ENCODE results near the gene STX8. TPM values are rescaled to one million over a fixed set of nuclear protein-coding genes. Genes with fewer than 3 reads are reported as not detected.
A peak's percentile ranks its signal among the peaks of the same experiment; 100 is the strongest.

STX8 gene
- total RNA-seq, 1 donor, result 77.5 TPM

DNA sequence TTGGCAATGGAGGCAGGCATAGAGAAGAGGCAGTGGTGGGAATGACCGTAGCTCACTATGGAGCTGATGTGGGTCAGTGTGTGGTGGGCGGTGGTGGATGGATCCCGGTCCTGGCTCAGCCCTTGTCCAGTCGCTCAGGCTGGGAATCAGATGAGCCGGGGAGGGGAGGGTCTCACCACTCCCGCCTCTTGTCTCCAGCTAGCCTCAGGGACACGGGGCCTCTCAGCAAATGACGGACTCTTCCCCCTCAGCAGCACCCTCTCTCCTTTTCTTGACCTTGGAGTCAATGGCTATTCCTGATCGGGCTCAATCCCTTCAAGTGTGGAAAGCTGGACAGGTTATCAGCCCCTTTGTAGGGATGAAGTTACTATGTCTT is 345.8 kb downstream of the STX8 start:
- no peak for DNase-seq (ENCODE audit: low read depth)
- H3K4me3 ChIP-seq (ENCODE audit: low read depth, low read length), result no peak overlapping the region
- TF ChIP-seq, protein P1, sequence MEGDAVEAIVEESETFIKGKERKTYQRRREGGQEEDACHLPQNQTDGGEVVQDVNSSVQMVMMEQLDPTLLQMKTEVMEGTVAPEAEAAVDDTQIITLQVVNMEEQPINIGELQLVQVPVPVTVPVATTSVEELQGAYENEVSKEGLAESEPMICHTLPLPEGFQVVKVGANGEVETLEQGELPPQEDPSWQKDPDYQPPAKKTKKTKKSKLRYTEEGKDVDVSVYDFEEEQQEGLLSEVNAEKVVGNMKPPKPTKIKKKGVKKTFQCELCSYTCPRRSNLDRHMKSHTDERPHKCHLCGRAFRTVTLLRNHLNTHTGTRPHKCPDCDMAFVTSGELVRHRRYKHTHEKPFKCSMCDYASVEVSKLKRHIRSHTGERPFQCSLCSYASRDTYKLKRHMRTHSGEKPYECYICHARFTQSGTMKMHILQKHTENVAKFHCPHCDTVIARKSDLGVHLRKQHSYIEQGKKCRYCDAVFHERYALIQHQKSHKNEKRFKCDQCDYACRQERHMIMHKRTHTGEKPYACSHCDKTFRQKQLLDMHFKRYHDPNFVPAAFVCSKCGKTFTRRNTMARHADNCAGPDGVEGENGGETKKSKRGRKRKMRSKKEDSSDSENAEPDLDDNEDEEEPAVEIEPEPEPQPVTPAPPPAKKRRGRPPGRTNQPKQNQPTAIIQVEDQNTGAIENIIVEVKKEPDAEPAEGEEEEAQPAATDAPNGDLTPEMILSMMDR (IDR thresholded peaks at IDR 0.05; ENCODE audit: insufficient read depth, low read length), result no peak

DNA sequence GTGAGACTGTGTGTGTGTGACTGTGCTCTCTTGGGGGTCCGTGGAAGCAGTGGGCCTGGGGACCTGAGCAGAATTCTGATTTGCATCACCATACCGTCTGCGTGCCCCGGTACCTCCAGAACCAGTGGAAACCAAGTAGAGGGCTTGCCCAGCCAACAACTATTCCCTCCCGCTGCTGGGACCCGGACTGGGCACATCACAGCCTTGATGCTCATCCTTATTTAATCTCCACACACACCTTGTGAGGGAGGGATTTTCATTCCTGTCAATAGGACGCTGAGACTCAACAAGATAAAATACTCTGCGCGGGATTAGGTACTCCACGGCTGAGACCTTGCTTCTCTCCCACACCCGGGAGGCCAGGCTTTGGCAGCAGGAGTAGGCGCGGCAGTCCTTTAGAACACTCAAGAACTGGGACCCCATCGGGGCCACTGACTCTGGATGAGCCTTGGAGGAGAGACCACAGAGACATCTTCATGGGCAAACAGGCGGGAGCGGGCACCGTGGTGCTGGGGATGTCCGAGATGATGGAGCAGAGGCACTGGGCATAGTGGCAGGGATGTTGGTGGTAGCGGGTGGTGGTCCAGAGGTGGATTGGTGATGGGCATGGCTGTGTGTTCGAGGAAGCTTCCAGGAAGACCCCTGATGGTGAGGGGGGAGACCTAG is 346.3 kb downstream of the STX8 start:
- TF ChIP-seq, protein P1 (IDR thresholded peaks at IDR 0.05; ENCODE audit: insufficient read depth, low read length), result no peak
- DNase-seq (ENCODE audit: low read depth), result no peak
- no peak overlapping the region for H3K4me3 ChIP-seq (ENCODE audit: low read depth, low read length)

DNA sequence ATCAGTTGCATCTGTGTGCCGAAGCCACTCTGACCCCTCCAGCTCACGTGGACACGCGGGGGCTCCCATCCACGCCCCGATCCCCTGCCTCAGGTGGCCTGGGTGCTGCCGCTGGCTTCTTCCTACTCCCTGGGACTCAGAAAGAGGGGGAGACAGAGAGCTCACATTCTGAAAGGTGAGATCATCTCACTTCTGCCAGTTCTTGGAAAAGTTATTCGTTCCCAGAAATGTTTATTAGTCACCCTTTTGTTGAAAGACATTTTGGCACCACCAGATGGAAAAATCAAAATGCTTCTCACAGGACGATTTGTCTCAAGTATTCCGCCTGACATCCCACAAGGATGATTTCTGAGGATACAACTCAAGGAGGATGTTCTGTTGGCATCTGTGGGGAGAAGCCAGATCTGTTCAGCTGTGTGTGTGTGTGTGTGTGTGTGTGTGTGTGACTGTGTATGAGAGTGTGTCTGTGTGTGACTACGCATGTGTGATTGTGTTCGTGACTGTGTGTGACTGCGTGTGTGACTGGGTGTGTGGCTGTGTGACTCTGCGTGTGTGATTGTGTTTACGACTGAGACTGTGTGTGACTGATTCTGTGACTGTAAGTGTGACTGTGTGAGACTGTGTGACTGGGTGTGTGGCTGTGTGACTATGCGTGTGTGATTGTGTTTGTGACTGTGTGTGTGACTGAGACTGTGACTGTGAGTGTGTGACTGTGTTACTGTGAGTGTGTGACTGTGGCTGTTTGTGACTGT is 347.0 kb downstream of the STX8 start:
- TF ChIP-seq, protein P1 (IDR thresholded peaks at IDR 0.05; ENCODE audit: insufficient read depth, low read length), result peak; percentile 19
- H3K4me3 ChIP-seq (ENCODE audit: low read depth, low read length), result no peak overlapping the region
- DNase-seq (ENCODE audit: low read depth), result peak; percentile 83

DNA sequence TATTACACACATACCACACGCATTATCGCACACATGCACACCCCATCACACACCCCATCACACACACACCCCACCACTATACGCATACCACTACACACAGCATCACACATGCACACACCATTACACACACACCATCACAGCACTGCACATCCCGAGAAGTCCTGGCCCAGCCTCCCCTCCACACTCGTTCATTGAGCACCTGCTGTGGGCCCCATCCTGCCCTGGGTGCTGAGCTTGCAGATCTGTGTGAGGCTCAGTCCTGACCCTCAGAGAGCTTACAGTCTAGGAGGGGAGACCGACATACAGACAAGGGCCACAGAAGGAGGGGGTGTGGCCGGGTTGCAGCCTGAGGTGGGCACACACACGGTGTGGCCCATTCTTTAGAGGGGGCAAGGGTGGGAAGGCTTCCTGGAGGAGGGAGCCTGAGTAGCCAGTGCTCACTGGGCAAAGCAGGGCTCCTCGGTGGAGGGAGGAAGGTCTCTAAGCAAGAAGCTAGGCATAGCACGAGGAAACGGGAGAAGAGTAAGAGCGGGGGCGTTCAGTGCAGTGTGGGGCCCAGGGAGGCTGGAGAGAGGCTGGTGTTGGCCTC is 347.7 kb downstream of the STX8 start:
- H3K4me3 ChIP-seq (ENCODE audit: low read depth, low read length), result no peak overlapping the region
- no peak for DNase-seq (ENCODE audit: low read depth)
- TF ChIP-seq, protein P1 (IDR thresholded peaks at IDR 0.05; ENCODE audit: insufficient read depth, low read length), result no peak

DNA sequence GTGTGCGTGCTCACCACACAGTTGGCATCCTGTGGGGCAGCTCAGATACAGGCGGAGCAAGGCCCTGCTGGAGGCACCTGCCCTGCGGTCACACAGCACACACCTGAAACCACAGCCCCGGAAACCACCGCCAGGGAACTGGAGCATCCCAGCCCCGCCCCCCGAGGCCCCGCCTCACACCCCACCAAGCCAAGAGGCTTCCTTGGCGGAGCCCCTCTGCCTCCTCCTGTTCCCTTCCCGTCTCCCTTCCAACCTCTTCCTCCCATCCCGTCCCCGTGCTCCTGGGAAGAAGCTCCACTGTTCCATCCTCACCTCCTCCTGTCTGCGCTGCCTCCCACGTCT is 348.9 kb downstream of the STX8 start:
- TF ChIP-seq, protein P1 (IDR thresholded peaks at IDR 0.05; ENCODE audit: insufficient read depth, low read length), result no peak
- no peak overlapping the region for H3K4me3 ChIP-seq (ENCODE audit: low read depth, low read length)
- no peak for DNase-seq (ENCODE audit: low read depth)

DNA sequence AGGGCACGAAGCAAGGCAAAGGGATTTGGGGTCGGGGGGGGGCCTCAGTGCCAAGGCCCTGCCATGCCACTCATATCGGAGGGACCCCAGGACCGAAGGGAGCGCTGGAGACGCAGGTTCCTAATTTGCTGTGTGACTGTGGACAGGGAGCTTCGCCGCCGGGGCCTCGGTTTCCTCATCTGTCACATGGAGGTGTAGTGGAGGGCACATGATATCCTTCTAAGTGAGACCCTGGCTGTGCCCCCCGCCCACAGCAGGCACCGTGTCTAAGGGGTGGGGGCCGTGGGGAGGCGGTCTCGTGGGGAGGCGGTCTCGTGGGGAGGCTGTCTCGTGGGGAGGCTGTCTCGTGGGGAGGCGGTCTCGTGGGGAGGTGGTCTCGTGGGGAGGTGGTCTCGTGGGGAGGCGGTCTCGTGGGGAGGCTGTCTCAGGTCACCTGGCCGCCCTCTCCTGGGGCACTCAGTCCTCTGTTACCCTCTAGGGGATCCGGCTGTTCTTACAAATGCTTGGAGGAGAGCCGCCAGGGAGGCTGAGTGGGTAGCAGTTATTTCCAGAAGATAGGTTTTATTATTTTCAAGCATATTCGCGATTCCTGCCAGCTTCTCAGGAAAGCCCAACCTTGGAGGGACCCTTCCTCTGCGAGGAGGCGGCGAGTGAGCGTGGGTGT is 349.4 kb downstream of the STX8 start:
- H3K4me3 ChIP-seq (ENCODE audit: low read depth, low read length), result no peak overlapping the region
- TF ChIP-seq, protein P1 (IDR thresholded peaks at IDR 0.05; ENCODE audit: insufficient read depth, low read length), result no peak
- no peak for DNase-seq (ENCODE audit: low read depth)
